ENCODE data around the gene CACNB1. TPM values are rescaled to one million over a fixed set of nuclear protein-coding genes. Genes with fewer than 3 reads are reported as not detected.
A peak's percentile ranks its signal among the peaks of the same experiment; 100 is the strongest.

CACNB1 gene
- total RNA-seq (2014; rRNA removed; shearing (Covaris generic)) = 0.94 and 2.9 TPM in 2 replicates

DNA sequence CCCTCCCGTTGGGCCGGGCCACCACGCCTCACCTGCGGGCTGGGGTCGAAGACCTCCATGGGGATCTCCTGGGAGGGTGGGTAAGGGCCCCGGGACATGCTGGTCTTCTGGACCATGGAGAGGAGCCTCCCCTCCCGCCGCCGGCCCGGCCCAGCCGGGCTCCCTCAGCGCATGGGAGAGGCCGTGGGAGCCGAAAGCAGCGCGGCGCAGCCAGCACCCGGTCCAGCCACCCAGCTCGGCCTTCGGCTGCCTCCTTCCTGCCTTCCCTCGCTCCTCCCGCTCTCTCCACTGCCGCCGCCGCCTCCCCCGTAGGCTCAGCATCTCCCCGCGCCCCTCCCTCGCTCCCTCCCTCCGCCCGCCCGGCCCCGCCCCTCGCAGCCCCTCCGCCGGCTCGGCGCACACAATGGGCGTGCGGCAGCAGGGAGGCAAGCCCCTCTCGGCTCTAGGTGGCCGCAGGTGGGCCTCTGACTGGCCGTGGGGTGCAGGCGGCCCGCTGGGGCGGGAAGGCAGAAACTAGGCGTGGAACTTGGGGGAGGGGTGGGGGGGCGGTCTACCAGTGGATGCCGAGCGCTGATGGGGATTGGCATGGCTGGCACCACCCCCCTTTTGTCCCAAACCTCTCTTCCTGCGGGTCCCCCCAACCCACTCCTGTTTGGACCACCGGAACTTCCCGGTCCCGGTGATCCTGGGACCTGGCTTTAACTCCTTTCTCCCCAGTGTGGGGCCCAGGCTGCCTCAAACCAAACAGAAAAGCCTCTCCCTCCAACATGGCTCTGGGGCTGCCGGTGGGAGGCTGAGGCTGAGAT is at the start of gene CACNB1:
TSS of gene CACNB1 (minus strand) at position 290 of the 806 bp plus-strand sequence. CDS start at position 116, 174 bp downstream.
- no peaks in the 10 kb centered on the region for H3K9me3 ChIP-seq (replicated peaks)
- H3K27ac ChIP-seq = no peak within 1 kb of the TSS
- peak; percentile 53 to 88 for DNase-seq (ENCODE audit: low read depth in 1 of 2, low spot score in 2 of 2)
- no peaks in the 10 kb centered on the region for H3K27me3 ChIP-seq (replicated peaks)
- peaks cover 24% of the 10 kb centered on the region for H3K4me1 ChIP-seq (replicated peaks)
- peaks cover 27% of the 10 kb centered on the region for H3K36me3 ChIP-seq
- peak within 1 kb of the TSS; percentile 64 for H3K4me3 ChIP-seq

DNA sequence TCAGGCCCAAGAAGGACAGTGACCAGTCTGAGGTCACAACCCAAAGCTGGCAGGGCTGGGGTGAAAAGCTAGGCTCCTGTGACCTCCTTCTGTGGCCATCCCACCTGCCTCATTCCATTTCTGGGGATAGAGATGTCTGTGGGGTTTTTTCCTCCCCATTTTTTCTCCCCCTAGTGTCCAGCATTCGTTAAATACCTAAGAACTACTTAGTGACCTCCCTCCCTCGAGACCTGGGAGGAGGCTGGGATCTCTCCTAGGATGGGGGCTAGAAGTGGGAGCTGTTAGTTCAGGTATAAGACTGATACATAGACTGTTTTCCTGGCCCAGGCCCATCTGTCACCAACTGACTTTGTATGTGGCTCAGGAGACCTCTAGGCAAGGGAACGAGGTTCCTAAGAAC is 48.8 kb upstream of the CACNB1 start:
- Histone ChIP-seq H3K9me3 (replicated peaks) (no peaks in the 10 kb centered on the region), H3K27me3 (replicated peaks) (no peaks in the 10 kb centered on the region; the same call in 1 of the 2 replicates), H3K36me3 (no peaks in the 10 kb centered on the region), H3K27ac (no peak overlapping the region), H3K4me3 (no peak overlapping the region), H3K4me1 (replicated peaks) (no peaks in the 10 kb centered on the region)
- no peak for DNase-seq (ENCODE audit: low read depth in 1 of 2, low spot score in 2 of 2)

DNA sequence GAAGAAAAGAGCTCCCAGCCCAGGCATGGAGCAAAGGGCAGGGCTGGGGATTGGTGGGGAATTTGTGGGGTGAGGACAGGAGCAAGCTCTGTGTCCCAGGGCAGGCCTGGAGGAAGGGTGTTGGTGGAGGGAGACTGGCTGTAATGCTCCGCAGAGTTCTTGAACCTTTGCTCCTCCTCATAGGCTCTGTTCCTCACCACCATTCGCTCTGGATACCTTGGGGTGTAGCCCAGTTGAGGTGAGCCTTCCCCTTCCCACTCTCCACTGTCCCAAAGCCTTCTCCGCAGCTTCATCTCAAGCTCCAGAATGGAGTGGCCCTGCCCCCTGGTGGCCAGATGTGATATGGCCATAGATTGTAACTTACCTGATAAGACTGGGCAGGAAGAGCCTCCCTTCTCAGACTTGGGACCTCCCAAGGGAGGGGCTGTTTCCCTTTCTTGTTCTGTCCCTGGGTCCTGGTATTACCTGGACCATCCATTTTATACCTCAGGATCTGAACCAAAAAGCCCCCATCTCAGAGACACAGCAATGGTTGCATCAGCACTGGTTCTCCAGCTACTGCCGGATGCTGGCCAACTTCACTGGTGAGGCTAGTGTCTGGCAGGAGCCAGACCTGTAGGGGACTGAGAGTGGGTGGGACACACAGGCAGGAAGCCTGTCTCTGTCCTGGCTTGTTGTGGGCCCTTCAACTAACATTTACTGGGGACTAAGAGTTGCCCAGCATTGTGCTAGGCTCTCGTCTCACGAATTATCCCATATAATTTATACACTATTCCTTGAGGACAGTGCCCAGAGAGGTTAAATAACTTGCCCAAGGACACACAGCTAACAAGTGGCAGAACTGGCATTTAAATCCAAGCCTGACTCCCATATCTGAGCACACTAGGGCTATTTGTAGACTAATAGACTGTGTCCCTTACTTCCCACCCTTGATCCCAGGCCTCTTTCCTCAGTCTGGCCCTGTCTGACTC is 47.4 kb upstream of the CACNB1 start:
- Histone ChIP-seq H3K9me3 (replicated peaks) (no peaks in the 10 kb centered on the region), H3K27me3 (replicated peaks) (no peaks in the 10 kb centered on the region; the same call in 1 of the 2 replicates), H3K36me3 (no peaks in the 10 kb centered on the region), H3K4me1 (replicated peaks) (no peaks in the 10 kb centered on the region), H3K4me3 (no peak overlapping the region), H3K27ac (no peak overlapping the region)
- DNase-seq (ENCODE audit: low read depth in 1 of 2, low spot score in 2 of 2) = peak; percentile 73 to 78

DNA sequence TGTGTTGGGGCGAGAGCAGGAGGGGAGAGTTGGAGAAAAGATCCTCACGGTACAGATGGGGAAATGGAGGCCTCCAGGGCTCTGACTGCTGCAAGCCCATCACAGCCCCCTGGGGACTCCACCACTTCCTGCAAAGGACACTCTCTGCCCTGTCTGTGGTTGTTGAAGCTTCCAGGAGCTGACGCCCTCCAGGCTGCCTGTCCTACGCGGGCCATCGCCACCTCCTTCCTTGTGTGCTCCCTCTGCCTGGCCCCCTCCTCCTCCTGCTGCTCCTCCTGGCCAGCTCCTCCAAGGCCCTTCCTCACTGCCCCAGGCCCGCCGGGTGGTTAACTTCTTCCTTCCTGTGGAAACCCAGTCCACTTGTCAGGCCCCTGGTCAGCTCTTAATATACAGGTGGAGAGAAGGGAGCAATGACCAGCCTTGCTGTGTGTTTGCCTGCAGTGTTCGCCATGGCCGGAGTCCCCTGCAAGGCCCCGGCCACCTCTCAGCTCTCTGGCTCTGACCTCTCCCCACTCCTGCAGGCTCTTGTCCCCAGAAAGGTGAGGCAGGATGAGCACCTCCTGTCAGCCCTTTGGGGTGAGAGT is 46.6 kb upstream of the CACNB1 start:
- Histone ChIP-seq H3K27ac (no peak overlapping the region), H3K36me3 (no peaks in the 10 kb centered on the region), H3K4me3 (no peak overlapping the region), H3K9me3 (replicated peaks) (no peaks in the 10 kb centered on the region), H3K4me1 (replicated peaks) (no peaks in the 10 kb centered on the region), H3K27me3 (replicated peaks) (no peaks in the 10 kb centered on the region; the same call in 1 of the 2 replicates)
- no peak for DNase-seq (ENCODE audit: low read depth in 1 of 2, low spot score in 2 of 2)

DNA sequence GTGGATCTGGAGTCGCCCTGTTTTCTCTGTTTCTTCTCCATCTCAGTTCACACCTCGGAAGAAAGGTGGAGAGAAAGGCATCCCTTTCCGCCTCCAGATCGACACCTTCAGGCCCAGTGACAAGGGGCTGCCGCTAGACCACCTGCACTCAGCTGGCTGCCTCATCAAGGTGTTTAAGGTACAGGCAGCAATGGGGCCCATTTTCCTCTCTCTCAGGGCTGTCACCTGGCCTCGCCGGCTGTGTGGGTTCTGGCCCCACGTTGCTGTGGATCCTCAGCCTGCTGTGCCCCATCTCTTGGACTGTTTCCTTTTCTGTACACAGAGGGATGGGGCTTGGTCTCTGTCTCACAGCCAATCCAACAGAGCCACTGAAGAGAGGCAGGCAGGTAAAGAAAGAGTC is 45.7 kb upstream of the CACNB1 start:
- H3K36me3 ChIP-seq = no peaks in the 10 kb centered on the region
- H3K27ac ChIP-seq = no peak overlapping the region
- no peaks in the 10 kb centered on the region for H3K9me3 ChIP-seq (replicated peaks)
- DNase-seq (ENCODE audit: low read depth in 1 of 2, low spot score in 2 of 2) = no peak
- no peaks in the 10 kb centered on the region; the same call in 1 of the 2 replicates for H3K27me3 ChIP-seq (replicated peaks)
- peaks cover 9% of the 10 kb centered on the region for H3K4me1 ChIP-seq (replicated peaks)
- H3K4me3 ChIP-seq = no peak overlapping the region

DNA sequence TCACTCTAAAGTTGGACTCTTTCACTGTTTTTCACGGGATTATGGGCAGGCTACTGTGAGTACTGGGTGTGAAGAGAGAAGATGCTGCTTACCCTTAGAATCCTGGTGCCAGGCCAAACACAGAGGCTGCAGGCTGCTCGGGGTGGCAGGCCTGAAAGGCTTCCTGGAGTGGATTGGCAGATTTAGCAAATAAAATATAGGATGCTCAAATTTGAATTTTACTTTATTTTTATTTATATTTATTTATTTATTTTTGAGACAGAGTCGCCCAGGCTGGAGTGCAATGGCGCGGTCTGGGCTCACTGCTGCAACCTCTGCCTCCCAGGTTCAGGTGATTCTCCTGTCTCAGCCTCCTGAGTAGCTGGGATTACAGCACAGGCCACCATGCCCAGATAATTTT is 43.2 kb upstream of the CACNB1 start:
- peaks cover 9% of the 10 kb centered on the region for H3K4me1 ChIP-seq (replicated peaks)
- H3K9me3 ChIP-seq (replicated peaks) = no peaks in the 10 kb centered on the region
- no peak overlapping the region for H3K27ac ChIP-seq
- no peaks in the 10 kb centered on the region for H3K27me3 ChIP-seq (replicated peaks)
- DNase-seq (ENCODE audit: low read depth in 1 of 2, low spot score in 2 of 2) = no peak
- no peak overlapping the region for H3K4me3 ChIP-seq
- H3K36me3 ChIP-seq = no peaks in the 10 kb centered on the region

DNA sequence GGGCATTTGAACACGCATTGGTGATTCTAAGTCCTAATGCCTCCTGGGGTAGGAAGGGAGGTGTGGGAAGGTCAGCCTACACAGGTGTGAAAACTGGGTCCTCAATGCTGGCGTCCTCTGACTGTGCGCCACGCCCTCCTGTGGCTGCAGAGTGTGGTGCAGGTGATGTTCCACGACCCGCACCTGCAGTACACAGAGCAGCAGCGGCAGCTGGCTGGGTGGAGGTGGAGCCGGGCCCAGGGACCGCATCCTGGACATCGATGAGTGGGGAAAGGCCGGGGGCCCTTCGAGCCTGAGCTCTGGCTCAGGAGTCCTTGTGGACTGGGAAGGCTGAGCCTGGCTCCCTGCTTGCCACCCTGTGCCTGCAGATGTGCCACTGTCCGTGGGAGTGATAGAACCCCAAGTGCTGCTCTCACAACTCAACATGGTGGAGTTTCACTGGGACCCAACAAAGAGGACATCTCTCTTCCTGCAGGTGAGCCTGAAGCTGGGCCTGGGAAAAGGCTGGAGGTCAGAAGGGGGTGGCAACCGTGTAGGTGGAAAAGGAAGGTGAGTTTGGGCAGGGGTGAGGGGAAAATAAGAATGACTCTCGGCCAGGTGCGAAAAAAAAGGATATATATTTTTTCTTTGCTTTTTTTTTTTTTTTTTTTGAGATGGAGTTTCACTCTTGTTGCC is 42.3 kb upstream of the CACNB1 start:
- no peaks in the 10 kb centered on the region for H3K9me3 ChIP-seq (replicated peaks)
- DNase-seq (ENCODE audit: low read depth in 1 of 2, low spot score in 2 of 2) = no peak

DNA sequence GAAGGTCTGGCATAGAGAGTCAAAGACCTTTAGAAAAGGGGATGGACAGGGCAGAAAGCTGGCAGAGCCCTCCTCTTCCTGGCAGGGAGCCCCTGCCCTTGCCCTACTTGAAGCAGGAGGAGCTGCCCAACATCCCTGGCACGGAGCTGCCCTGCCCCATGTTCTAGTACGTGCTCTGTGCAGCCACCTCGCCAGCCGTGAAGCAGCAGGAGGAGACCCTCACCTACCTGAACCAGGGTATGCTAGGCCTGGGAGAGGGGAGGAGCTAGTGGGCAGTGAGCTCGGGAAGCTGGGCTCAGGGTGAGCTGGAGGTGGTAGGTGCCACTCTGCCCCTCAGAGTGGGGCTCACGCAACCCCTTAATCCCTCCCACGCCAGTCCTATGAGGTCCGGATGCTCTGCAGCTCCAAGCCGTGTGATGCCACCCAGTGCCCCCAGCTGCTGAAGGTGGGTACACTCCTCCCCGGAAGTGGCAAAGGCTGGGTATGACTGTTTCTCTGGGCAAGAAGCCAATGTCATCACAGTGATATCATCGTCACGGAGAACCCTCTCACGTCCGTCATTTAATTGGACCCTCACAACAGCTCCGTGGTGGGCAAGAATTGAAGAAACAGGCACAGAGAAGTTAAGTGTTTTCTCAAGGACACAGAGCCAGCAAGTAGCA is 41.0 kb upstream of the CACNB1 start:
- H3K36me3 ChIP-seq = no peaks in the 10 kb centered on the region
- H3K27me3 ChIP-seq (replicated peaks) = no peaks in the 10 kb centered on the region
- no peaks in the 10 kb centered on the region for H3K9me3 ChIP-seq (replicated peaks)
- H3K27ac ChIP-seq = no peak overlapping the region
- peak in 1 of 2 experiments; percentile 42 for DNase-seq (ENCODE audit: low read depth in 1 of 2, low spot score in 2 of 2)
- peaks cover 9% of the 10 kb centered on the region for H3K4me1 ChIP-seq (replicated peaks)
- H3K4me3 ChIP-seq = no peak overlapping the region

More for the DNA sequence above, 42.3 kb upstream of the CACNB1 start:
- no peaks in the 10 kb centered on the region for H3K36me3 ChIP-seq
- H3K4me1 ChIP-seq (replicated peaks) = peaks cover 9% of the 10 kb centered on the region
- no peak overlapping the region for H3K27ac ChIP-seq
- no peak overlapping the region for H3K4me3 ChIP-seq
- H3K27me3 ChIP-seq (replicated peaks) = no peaks in the 10 kb centered on the region

DNA sequence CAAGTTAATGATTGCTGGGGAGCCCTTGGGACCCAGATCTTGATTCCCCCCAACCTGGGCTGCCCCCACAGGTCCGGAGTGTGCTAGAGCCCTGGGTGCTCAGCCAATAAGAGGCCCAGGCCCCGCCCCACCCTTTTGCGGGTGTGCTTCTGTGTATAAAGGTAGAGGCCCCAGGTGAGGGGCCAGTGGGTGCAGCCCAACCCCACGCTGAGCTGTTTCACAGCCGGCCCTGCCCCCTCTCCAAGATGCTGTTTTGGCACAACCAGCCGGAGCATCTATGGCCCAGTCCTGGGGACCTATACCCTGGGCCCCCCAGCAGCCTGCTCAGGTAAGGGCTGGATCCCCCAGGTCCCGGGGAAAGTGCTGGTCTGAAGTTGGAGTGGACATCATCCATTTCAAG is 40.1 kb upstream of the CACNB1 start:
- Histone ChIP-seq H3K9me3 (replicated peaks) (no peaks in the 10 kb centered on the region), H3K27me3 (replicated peaks) (no peaks in the 10 kb centered on the region), H3K4me3 (no peak overlapping the region), H3K4me1 (replicated peaks) (peaks cover 9% of the 10 kb centered on the region), H3K36me3 (no peaks in the 10 kb centered on the region), H3K27ac (no peak overlapping the region)
- DNase-seq (ENCODE audit: low read depth in 1 of 2, low spot score in 2 of 2) = no peak

DNA sequence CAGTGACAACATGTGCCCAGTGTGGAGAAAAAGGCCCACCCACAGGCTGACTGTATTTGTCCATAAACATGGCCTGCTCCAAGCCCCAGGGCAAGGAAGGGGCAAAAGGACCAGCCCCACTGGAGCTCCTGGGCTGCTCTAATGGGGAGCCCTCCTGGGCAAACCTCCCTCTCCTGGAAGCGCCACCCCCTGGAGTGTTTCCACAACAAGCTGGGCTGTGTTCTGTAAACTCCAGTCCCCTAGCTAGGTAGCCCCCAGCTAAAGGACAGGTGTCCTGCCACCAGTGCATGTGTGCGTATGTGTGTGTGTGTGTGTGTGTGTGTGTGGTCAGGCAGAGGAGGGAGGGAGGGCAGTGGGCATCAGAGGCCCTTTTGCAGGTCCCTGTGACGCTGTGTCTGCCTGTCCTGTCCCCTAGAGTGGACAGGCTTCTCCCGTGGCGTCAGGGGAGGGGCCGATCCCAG is 39.5 kb upstream of the CACNB1 start:
- H3K27me3 ChIP-seq (replicated peaks) = no peaks in the 10 kb centered on the region
- no peaks in the 10 kb centered on the region for H3K9me3 ChIP-seq (replicated peaks)
- no peak overlapping the region for H3K27ac ChIP-seq
- no peak overlapping the region for H3K4me3 ChIP-seq
- no peaks in the 10 kb centered on the region for H3K36me3 ChIP-seq
- no peak for DNase-seq (ENCODE audit: low read depth in 1 of 2, low spot score in 2 of 2)
- H3K4me1 ChIP-seq (replicated peaks) = peaks cover 9% of the 10 kb centered on the region

DNA sequence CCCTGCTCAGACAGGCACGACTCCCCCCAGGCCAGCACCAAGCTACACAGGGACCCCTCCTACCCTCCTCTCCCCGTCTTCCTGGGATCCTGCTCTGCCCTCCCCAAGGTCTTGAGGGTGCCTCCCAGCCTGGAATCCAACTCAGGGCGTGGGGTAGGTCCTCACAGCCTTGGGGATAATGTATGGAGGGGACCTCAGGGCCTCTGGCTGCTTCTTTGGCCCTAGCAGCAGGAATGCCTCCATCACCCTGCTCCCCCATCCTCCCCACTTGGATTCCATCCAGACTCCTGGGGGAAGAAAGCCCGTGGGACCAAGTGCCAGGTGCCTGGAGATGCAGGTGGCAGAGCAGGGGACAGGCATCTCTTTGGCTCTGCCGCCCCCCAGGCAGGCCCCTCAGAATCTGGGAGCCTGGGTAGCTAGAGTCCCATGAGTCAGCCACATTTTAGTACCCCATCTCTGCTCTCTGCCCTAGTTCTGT is 39.0 kb upstream of the CACNB1 start:
- H3K4me3 ChIP-seq = no peak overlapping the region
- no peaks in the 10 kb centered on the region for H3K9me3 ChIP-seq (replicated peaks)
- H3K36me3 ChIP-seq = no peaks in the 10 kb centered on the region
- peaks cover 9% of the 10 kb centered on the region for H3K4me1 ChIP-seq (replicated peaks)
- H3K27ac ChIP-seq = no peak overlapping the region
- no peak for DNase-seq (ENCODE audit: low read depth in 1 of 2, low spot score in 2 of 2)
- no peaks in the 10 kb centered on the region for H3K27me3 ChIP-seq (replicated peaks)

DNA sequence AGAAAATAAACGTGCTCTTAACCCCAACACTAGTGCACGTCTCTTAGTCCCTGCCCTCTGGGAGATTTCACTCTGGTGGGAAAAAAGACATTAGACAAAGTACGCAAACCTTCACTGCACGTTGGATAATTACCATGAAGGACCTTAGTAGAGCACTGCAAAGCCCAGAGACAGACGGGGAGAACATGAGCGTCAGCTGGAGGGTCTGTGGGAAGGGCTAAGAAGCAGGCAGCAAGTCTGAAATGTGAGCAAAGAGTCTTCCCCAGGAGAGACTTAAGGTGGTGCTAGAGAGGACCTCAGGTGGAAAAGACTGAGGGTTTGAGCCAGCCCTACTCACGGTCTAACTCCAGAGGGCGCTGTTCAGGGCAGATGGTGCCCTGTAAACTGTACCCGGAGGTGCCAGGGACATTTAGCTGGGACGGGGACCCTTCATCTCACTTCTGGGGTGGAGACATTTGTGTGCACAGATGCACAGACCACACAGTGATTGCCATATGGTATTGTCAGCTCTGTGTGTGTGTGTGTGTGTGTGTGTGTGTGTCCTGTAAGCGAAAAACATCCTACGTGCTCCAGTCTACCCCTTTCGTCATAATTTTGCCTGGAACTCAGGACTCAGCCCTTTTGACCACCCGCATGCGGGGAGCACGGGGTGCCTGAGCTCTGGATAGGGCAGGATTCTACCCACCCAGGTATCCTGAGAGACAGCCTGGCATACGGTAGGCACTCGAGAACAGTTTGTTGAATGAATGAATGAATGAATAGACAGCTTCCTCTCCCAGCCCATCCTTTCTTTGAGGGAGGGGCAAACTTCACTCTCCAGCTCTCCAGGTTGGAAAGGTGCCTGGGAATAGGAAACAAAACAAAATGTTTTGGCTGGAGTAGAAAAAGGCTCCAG is 38.3 kb upstream of the CACNB1 start:
- Histone ChIP-seq H3K9me3 (replicated peaks) (no peaks in the 10 kb centered on the region), H3K4me1 (replicated peaks) (peaks cover 9% of the 10 kb centered on the region), H3K36me3 (no peaks in the 10 kb centered on the region), H3K27me3 (replicated peaks) (no peaks in the 10 kb centered on the region), H3K27ac (no peak overlapping the region), H3K4me3 (no peak overlapping the region)
- DNase-seq (ENCODE audit: low read depth in 1 of 2, low spot score in 2 of 2) = peak in 1 of 2 experiments; percentile 38
